HG02885 (cell line): ENCODE measurements around the gene CTU2.
A peak's percentile ranks its signal among the peaks of the same experiment; 100 is the strongest.
"Not testable (repeated sequence)": the region's sequence is repeated elsewhere in the genome, so short reads cannot be mapped to it uniquely, and the experiment has no call there.

Experiments used
- ATAC-seq: cut with Tn5 transposase; IDR thresholded peaks from one replicate; pipeline ENCODE4 v1.9.1; 2021; ENCODE audit warnings: mild to moderate bottlenecking; ENCODE audit not compliant: unreplicated experiment, poor library complexity

CTU2 gene

DNA sequence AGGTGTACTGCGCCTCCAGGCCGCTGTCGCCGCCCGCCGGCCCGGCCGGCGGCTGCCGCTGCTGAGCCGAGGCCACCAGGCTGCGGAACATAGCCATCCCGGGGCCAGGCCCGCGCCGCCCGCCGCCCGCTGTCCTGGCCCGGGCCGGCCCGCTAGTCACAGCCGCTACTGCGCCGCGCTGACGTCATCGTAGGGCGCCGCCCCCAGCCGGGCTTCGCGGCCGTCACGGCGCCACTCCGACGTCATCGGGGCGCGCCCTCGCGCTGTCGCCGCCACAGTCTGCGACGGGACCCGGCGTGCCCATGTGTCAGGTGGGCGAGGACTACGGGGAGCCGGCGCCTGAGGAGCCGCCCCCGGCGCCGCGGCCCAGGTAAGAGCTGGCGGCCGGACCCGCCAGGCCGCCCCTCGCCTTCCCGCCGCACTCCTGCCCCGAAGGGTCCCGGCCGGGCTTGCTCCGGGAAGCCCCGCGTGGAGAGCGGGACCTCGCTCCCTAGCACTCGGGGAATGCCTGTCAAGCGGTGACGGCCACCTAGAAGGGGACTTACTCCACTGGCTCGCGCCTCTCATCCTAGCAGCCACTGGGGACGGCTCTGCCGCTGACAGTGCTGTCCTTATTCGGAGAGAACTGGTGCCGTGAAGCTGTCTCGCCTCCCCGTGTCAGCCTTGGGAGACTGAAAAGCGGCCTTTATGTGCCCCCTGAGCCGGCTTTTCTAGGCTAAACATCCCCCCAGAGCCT is at the start of gene CTU2, which contains the start of gene RNF166:
TSS of gene CTU2 (plus strand) at position 275 of the 736 bp plus-strand sequence. CDS start at position 303, 28 bp downstream.
TSS of gene RNF166 (minus strand) at position 180 of the 736 bp plus-strand sequence. CDS start at position 97, 83 bp downstream.
- ATAC-seq: peak; percentile 82

DNA sequence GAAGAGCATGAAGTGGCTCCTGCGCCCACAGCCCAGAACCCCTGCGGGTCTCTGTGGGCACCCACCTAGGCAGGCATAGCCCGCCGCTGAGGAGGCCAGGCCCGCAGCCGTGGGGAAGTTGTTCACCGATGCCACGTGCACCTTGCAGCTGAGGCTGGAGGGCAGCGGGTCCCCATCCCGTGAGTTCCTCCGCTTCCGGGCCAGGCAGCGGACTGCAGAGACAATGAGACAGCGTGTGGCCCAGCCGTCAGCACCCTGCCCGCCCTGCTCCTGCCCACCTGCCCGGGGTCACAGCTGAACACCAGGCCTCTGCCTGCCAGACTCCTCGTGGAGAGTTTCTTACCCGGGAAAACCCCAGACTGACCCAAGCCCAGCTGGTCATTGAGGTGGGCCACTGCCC is 48.9 kb upstream of the CTU2 start:
- no peak for ATAC-seq

DNA sequence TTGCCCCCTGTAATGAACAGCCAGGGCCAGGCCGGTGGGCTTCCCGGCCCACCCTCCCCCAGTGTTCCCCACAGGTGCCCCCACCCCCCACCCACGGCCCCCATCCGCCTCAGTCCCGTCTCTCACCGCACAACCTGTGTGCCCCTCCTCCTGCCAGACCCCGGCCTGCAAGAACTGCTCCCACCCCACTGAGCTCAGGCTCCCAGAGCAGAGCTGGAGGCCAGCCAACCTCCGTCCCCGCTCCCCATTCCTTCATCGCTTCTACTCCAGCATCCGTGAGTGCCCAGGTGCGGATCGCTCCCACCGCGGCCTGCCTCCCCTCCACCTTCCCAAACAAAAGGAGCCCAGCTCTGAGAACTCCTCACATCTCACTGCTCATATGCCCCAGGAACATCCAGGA is 47.6 kb upstream of the CTU2 start:
- ATAC-seq: no peak

DNA sequence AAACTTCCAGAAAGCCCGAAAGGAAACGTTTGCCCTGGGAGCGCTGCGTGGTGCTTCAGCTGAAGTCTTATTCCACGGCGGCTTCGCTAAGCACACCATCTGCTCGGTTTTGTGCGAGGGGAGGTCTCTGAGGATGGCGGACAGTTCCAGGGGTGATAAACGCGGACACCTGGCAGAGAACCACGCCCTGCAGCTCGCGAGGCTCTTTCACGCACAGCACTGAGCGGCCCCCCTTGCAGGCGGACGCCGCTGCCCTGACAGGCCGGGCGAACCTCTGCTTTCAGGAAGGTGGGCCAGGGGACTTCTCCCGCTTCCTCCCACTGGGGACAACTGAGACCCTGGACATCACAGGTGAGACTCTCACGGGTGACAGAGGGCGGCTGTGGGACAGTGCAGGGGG is 47.1 kb upstream of the CTU2 start:
- ATAC-seq: no peak

DNA sequence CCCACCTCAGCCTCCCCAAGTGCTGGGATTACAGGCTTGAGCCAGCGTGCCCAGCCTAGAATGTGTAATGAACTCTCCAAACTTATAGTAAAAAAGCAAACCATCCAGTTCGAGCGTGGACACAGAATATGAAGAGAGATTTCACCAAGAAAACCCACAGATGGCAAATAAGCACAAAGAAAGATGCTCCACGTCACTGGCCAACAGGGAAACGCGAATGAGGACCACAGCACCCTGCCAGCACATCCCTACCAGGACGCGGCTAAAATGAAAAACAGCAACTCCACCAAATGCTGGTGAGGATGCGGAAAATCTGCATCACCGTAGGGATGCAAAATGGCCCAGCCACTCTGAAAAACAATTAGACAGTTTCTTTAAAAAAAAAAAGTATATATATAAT is 44.8 kb upstream of the CTU2 start:
- no peak for ATAC-seq

DNA sequence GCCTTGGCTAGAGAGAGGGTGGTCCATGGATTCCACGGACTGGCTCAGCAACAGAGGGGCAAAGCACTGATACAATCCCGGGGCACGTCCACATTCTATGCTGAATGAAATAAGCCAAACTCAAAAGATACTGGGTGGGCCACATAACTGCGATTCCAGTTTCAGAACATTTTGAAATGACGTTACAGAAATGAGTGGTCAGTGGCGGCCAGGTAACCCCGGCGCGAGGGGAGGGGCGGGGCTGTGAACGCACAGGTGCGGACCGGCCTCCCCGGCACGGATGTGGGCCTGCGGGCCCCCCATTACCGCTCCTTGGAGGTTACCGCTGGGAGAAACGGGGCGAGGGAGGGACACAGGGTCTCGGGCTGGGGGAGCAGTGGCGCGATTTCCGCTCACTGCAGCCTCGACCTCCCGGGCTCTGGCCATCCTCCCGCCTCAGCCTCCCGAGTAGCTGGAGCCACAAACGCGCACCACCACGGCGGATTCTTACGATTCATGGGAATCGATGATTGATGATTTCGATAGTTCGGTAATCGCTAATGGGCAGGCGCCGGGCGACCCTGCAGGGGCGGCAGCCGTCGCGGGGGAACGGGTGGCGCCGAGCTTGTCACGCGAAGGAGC is 44.0 kb upstream of the CTU2 start:
- no peak for ATAC-seq

DNA sequence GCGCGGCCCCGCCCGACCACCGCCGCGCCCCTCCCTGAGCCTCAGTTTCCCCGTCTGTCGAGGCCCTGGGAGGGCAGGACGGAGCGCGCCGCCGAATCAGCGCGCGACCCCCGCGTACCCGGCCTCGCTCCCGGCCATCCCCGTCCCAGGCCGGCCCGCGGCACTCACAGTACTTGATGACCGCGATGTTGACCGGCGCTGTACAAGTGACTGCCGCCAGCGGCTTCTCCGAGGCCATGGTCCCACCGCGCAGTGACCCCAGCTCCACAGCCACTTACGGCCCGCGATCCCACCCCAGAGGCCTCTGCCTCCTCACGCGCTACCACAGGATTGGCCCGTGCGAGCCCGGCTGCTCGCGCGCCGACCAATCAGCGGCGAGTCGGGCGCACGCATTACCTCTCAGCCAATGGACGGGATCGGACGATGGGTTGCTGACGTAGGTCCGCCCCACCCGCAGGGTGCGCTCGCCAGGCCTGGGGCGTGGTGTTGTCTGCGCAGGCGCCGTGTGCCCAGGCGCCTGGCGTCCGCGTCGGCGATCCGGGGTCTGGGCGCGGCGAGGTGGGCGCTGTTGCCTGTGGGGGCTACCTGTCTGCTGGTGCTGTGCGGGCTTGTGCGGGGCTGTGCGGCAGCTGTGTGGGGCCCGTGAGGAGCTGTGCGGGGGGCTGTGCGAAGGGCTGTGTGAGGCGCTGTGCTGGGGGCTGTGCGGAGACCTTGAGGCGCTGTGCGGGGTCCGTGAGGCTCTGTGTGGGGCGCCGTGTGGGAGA is 43.3 kb upstream of the CTU2 start, which contains the start of gene MVD:
TSS of gene MVD (minus strand) at position 249 of the 764 bp plus-strand sequence. CDS start at position 238, 11 bp downstream.
- ATAC-seq: peak; percentile 94

DNA sequence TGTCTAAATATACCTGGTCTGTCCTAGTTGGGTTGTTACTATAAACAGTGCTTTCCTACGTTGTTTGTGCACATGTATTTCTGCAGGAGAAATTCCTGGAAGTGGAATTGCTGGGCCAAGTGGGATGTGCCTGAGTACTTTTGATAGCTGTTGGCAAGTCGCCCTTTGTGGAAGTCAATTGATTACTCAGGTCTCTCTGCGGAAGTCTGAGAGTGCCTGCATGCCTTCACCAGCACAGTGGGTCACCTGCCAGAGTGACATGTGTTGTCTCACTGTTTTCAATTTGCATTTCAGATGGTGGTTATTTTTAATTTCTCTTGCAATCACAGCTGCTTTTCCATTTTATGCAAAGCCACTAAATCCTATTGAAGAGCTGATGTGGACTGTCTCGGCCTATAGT is 41.2 kb upstream of the CTU2 start:
- ATAC-seq: no peak

DNA sequence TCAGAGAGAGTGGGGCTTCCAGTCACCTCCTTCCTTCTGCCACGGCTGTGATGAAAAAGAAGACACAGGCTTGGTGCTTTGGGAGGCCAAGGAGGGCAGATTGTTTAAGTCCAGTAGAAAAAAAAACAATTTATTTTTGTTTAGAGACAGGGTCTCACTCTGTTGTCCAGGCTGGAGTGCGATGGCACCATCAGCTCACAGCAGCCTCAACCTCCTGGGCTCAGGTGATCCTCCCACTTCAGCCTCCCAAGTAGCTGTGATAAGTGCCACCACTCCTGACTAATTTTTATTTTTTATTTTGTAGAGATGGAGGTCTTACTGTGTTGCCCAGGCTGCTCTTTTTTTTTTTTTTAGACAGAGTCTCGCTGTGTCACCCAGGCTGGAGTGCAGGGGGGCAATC is 40.7 kb upstream of the CTU2 start:
- no peak for ATAC-seq

DNA sequence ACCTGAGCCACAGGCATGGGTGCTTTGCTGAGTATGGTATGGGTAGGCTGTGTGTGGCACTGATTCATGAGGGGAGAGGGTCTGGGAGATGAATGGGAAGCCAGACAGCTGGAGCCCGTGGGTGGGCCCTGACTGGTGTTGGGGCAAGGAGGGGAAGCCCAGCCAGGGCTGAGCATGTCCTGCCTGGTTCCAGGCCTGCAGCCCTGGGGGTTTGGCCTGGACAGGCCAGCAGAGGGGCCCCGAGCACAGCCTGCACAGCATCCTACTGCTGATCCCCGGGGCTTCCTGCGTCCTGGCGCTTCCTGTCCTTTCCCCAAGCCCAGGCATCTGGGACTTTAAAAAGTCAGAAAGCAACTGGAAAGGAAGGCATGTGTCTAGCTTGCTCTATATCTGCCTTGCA is 38.8 kb upstream of the CTU2 start:
- ATAC-seq: no peak

DNA sequence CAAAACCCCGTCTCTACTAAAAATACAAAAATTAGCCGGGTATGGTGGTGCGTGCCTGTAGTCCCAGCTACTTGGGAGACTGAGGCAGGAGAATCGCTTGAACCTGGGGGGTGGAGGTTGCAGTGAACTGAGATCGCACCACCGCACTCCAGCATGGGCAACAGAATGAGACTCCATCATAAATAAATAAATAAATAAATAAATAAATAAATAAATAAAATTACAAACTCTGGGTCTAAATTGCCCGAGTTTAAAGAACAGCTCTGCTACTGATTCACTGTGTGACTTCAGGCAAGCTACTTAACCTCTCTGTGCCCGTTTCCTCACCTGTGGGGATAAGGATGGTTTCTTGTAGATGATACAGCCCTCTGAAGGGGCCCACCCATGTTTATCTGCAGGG is 36.8 kb upstream of the CTU2 start:
- ATAC-seq: not testable (repeated sequence)

DNA sequence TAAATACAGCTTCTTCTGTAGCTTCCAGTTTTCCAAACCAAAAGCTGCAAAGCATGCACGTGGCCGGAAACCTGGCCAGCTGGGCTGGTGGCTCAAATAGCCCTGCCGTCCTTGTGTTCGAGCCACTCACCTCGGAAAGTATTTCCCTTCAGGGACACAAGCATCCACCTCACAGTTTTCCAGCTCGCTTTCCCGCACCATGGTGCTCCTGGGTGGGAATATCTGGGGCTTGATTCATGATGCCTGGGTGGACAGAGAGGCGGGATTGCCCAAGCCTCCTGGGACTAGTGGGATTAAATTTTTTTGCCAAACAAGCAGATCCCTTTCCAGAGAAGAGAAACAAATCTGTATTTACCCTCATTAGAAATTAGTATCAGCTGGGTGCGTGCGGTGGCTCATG is 36.3 kb upstream of the CTU2 start:
- ATAC-seq: no peak

DNA sequence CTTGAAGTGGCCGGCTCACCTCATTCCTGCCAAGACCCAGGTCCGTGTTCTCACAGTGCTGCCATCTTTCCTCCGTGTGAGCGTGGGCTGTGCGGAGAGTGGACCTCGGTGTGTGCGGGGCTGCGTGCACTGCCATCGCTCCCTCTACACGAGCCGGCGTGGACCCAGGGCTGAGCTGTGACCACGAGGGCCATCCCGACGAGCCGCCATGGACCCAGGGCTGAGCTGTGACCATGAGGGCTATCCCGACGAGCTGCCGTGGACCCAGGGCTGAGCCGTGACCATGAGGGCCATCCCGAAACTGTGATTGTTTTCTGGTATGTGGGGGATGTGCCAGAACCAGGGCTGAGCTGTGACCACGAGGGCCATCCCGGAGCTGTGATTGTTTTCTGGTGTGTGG is 34.5 kb upstream of the CTU2 start:
- no peak for ATAC-seq

DNA sequence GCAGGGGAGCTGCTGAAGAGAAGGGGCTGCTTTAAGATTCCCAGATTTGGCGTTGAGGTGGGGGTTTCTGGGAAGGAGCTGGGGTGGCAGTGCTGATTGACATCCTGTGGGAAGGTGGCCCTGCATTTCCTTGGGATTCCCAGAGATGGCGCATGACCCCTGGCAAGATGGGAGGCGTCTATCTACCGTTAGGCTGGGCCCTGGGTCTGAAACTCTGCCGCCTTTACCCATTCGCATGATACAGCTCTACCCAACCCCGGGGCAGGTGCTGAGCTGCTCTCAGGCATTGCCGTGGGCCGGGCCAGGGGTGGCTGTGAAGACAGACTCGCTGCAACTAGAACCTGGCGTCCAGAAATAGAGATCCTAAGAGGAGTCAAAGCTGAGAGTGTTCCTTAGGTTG is 33.5 kb upstream of the CTU2 start:
- no peak for ATAC-seq

DNA sequence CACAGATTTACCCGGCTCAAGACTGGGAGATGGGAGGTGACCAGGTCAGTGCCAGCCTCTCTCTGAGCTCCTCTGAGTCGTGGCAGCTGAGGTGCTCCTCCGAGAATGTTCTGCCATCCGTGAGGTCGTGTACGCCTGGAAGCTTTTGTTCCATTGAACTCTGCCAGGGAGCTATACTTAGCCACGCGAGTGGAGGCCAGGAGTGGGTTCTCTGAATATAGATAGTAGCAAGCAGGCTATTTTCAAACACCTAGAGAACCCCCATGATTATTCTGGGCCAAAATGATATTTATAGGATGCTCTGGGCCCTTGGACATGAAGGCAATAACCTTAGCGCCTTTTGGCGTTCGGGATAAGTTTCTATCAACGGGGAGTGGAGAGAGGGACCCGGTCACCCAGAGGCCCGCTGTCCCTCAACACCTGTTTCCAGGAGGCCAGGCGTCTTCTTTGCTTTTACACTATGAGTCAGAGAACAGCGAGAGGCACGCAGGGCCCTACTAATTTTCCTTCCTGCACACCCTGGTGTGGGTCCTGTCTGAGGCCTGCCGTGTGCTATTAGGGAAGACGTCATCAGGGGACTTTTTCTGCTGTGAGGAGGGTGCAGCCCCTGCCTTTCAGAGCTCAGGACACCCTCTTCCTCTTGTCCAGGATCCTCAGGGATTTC is 32.5 kb upstream of the CTU2 start:
- ATAC-seq: peak; percentile 58

DNA sequence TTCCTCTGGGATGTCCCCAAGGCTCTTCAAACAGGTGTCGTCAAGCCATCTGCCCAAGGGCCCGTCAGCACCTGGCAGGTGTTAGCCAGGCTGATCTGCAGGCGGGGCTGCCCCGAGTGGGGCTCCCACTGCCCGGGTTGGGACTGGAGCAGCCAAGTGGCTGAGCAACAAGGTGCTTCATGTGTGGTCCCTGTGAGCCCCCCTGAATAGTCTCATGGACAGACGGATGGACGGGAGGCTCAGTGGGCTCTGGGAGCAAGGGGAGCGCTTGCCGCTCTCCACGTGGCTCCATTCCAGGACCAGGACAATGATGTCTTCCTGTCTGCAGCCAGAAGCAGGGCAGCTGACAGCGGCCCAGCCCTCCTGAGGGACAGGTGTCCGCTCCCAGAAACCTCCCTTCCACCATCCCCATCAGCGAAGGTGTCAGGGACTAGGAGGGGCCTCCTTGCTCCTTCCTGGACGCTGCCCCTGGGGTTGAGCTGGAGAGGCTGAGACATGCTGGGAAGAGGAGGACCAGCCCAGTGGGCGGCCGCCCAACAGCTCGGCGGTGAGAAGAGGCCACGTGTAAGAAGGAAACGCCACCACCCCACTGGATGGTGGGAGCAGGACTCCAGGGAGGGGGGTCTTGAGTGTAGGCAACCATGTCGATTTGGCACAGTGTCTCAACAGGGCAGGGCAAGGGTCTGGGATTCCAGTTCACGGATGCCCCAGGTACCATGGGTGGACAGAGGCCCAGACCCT is 29.6 kb upstream of the CTU2 start:
- ATAC-seq: no peak

DNA sequence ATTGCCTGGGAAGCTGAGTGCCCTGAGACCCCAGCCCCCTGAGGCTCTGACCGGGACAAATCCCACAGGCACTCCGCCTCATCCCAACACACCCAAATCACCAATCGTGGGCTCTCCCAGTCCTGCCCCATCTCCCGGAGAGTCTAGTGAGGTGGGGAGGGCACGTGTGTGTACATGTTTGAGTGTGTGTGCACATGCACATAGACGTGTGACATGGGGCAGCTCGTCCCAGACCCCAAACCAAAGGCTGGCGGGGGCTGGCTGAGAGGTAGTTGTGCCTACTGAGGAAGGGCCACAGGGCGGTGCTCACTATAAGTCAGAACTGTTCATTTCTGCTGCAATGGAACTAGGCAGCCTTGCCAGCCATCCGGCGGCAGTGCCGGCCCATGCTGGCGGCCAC is 28.6 kb upstream of the CTU2 start:
- no peak for ATAC-seq

DNA sequence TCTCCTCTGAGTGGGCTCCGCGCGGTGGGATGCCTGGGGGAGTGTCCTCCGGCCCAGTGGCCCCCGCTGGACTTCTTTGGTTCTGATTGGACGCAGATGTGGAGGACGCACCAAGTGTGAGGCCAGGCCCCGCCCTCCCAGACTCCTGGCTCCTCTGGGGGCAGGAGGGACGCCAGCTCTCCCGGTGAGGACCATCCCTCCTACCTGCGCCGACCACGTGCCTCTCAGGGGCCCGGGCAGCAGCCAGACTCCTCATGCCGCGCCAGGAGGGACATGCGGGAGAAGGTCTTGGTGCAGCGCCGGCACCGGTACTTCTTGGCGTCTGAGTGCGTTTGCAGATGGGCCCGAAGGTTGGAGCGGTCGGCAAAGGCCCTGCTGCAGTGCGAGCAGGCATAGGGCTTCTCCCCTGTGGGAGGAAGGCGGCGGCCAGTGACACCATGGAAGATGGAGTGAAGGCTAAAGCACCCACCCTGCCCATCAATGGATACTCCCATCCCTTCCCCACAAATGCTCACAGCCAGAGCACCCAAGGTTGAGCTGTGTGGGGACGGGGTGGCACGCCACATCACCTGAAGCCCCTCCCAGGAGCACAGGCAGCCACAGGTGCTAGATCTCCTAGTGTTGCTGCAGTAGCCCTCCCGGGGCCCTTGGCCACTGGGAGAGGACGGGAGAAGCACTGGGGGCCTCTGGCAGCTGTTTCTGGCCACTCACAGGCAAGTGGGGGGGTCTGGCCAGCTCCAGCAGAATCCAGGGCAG is 27.9 kb upstream of the CTU2 start:
- ATAC-seq: no peak

DNA sequence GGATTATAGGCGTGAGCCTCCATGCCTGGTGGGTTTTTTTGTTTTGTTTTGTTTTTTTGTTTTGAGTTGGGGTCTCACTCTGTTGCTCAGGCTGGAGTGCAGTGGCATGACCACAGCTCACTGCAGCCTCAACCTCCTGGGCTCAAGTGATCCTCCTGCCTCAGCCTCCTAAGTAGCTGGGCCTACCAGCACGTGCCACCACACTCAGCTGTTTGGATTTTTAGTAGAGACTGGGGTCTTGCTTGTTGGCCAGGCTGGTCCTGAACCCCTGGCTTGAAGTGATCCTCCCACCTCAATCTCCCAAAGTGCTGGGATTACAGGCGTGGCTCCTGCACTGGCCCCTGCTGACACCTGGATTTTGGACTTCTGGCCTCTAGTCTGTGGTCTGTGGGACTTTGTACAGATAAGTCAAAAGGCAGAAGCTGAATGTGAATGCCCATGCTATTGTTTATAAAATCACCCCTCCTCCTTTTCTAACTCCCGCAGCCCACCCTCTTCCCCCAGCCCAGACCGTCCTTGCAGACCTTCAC is 25.7 kb upstream of the CTU2 start:
- no peak for ATAC-seq
